Measurements from ENCODE around the gene ADARB2.
A peak's percentile ranks its signal among the peaks of the same experiment; 100 is the strongest.
"Not testable (repeated sequence)": the region's sequence is repeated elsewhere in the genome, so short reads cannot be mapped to it uniquely, and the experiment has no call there.

The ADARB2 gene

GRCh38 chr10:1451362-1451888, 285.9 kb downstream of the ADARB2 start:
- no peak for DNase-seq

DNA sequence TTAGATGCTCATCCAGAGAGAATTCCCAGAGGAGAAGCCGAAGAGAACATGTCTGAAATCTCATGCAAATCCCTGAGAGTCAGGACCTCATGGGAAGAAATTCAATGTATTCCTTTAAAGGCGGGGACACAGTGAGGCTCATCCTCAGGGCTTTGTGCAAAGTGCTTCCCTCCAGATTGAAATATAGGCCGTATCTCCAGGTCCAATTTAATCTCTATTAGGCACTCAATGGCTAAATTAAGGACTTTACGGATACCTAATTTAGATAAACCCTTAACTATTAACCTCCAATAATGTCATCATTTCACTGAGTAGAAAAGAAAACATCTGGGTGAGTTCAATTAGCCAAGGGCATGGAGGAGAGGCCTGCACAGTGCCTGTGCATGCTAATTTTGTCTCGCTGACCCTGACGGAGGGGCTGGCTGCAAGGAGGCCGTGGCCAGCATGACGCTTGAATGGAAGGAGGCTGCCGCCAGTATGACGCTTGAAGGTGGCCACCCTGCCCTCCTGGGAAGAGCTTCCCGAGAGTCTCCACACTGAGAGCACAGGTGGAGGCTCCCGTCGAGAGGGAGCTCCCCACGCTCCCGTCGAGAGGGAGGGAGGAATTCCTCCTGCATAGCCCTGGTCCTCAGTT, 287.6 kb downstream of the ADARB2 start:
- no peak for DNase-seq

DNA sequence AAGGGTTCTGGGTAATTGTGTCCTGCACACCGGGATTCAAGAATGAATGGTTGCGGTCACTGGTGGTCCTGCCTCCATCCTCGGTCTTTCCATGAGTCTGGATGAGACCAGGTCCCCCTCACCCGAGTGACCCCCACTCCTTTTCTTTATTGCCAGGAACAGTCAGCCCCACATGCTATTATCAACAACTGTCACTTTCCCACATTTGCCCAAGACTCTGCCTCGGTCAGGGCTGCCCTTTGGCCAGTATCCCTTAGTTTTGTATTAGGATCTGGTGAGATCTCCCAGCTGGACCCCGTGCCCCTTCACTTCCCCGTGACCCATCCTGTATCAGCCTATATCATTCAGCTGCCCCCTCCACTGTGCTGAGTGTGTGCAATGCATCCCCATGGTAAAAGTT, 288.3 kb downstream of the ADARB2 start:
- DNase-seq: no peak

GRCh38 chr10:1448252-1448930, 288.9 kb downstream of the ADARB2 start:
- DNase-seq: no peak

- no peak for DNase-seq
These were observed 292.5 kb downstream of the ADARB2 start for GRCh38 chr10:1444826-1445225.

GRCh38 chr10:1440897-1441296, 296.4 kb downstream of the ADARB2 start:
- no peak for DNase-seq

DNA sequence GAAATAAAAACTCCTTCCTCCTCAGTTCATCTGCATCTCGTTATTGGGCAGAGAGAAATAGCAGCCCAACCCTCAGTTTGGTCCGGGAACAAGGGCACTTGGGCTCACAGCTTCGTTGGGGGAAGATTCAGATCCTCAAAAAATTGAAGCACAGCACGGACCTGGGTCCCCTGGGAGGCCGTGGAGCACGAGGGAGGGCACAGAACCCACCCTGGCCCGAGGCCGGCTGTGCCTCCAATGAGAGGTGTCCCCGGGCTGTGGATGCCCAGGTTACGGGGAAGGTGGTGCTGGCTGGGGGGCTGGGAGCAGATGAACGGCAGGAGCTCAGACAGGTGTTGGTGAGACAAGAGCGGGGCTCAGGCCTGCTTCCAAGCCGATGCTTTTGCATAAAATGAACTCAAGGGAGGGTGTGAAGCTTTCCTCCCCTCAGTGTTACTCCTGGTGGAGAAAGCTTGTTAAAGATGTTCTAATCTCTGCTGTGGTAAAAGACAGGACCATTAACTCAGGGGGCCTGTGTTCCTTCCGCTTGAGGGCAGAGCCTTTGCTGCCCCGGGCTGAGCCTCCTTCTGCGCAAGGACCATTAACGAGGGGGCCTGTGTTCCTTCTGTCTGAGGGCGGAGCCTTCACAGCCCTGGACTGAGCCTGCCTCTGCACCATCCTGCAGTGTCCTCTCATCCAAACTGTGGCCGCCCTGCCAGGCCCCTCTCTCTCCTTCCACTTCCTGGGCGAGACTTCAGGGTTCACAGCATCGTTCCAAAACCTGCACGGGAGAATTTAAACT, 302.2 kb downstream of the ADARB2 start:
- no peak for DNase-seq

DNA sequence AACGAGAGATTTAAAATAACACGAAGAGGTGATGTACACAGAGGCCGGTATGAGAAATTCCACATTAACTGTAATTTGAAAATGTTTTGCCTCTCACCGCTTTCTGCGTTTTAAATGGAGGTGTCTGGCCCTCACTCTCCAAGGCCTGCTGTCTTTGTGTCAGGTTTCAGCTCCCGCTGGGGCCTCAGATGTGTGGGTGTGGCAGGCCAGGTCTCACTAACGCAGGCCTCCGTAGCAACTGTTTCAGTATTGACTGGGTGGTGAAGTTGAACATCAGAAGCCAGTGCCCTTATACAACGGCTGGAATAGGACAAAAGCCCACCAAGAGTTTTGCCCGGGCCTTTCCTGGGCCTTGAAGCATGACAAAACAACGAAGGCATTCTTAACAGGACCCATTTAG, 303.1 kb downstream of the ADARB2 start:
- no peak for DNase-seq

- no peak for DNase-seq
These were observed 305.2 kb downstream of the ADARB2 start for GRCh38 chr10:1432161-1432560.

DNA sequence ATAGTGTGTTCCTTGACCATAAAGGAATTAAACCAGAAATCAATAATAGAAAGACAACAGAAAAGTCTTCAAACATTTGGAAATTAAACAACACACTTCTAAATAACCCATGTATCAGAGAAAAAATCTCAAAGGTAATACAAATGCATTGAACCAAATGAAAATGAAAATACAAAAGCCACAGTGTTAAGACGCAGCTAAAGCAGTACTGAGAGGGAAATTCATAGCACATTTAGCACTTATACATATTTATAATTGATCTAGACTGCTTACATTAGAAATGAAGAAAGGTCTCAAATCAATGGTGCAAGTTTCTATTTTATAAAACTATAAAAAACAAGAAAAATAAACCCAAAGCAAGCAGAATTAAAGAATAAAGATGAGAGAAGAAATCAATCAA, 306.1 kb downstream of the ADARB2 start:
- no peak for DNase-seq

- DNase-seq: not testable (repeated sequence)
These were observed 309.7 kb downstream of the ADARB2 start for GRCh38 chr10:1427521-1428186.

DNA sequence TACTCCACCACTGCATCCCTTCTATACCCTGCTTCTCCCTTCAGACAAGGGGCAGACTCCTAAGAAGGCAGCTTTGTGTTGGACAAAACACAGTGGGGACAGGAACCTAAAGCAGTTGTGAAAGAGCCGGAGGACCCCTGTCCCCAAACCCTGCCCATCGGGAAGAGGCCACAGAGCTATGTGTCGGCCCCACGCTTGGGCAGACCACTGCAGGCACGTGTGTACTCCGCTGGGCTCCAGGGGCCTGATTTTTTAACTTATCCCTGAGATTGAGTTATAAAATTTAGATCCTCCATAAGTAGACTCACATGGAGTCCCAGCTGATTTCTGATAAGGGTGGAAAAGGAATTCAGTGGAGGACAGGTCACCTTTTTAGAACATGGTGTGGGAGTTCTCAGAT, 310.5 kb downstream of the ADARB2 start:
- DNase-seq: no peak

DNA sequence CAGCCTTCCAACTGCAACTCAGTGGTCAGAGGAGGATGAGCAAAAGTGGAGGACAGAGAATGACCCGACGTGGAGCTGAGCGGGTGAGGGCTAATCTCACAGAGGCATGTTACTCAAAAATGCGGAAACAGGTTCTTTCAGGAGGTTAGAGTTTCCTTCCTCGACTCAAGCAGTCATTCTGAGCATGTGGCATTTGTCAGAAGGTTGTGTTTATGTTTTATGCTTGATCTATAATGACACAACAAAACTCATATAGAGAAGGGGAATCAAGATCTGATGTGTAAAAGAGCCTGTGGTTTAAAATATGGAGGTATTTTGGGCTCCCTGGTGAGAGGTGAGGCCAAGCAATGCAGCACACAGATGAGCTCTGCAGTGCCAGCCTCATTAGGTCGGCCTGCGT, 311.4 kb downstream of the ADARB2 start:
- DNase-seq: no peak

DNA sequence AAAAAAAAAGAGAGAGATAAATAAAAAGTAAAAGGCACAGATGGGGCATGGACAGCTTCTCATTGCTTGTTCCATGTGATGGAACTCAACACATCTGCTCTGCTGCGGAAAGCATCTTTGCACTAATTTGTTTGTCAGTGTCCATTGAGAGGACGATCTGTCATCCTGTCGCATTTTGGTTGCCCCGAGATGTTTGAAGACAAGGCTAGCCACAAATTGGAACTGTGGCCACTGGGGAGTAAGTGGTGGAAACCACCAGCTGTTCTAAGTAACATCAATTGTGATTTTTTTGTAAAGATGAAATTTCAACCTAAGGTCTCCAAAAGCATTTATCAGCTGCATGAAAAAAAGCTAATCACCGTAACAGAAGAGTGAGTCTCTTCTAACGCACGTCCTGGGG, 312.7 kb downstream of the ADARB2 start:
- no peak for DNase-seq

- DNase-seq: no peak
These were observed 313.6 kb downstream of the ADARB2 start for GRCh38 chr10:1423676-1424253.

DNA sequence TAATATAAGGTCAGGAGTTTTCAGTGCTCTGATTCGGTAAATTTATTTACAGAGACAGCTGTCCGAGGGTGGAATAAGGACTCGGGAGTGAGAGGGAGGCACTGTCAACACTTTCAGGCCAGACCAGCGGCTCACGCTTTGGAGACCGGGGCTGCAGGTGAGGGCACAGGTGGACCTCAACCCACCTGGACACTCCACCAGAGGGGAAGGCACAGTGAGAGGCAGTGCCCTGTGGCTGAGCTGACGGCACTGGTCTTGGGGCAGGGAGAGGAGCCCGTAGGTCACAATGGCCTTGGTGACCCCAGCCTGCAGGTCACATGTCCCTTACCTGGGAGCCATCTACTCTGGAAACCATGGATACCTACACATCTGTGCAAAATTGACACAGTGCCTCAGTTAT, 315.1 kb downstream of the ADARB2 start:
- no peak for DNase-seq

GRCh38 chr10:1420661-1421362, 316.5 kb downstream of the ADARB2 start:
- peak; percentile 37 for DNase-seq

DNA sequence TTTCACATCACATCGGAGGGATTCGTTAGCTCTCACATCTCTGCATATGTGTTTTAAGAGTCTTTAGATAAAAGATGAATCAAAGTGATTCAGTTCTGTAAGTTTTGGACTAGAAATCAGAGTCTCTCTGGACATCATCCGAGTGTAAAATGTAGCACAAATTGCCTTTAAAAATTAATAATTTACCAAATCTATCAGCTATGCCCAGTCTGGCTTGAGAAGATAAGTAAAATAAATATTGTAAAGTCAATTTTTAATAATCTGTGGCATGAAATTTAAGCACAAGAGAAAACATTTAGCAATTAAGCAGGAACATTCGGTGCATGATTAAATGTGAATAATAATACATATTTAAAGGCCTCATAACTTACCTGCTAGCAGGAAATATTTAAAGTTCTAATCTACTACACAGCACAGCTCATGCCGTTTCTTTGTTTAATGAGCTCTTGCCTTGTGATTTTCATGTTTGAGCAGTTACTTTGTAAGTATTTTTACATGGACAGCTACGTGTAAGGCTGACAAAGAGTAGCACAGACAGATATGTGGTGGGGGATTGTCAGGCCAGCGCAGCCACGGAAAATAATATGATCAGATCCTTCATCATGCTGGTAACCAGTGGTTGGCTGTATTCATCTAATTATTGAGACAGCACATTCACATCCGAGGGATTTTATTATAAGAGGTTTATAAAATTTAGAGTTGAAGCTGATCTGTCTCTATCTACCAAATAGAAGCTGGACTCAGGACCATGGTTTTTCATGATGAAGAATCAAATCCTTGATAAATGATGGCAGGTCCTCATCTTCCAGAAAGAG, 317.3 kb downstream of the ADARB2 start:
- no peak for DNase-seq

GRCh38 chr10:1418031-1418550, 319.2 kb downstream of the ADARB2 start:
- DNase-seq: no peak

- DNase-seq: no peak
These were observed 319.8 kb downstream of the ADARB2 start for GRCh38 chr10:1417574-1417973.

DNA sequence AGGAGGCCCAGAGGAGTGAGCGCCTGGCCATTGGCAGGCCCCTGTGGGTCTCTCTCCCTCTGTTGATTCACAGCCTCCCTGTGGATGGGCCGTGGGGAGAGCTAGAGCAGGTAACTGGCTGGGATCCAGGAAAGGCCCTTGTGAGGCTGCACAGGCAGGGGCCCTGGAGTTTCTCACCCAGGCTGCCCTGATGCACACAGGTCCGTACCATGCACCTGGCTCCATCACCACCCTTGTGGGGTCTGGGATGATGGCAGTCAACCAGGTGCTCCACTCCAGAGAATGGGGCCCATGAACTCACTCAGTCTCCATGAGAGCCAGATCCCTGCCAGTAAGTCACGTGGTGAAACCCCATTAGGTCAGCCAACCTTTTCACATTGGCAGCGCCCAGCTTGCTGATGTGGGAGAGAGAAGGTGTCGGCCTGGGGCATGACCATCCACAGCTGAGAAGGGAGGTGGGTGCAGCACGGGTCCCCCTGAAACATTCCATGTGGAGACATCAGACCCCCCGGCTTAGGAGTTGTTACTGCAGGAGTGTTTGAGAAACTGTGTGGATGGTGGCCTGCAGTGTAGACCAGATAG, 320.8 kb downstream of the ADARB2 start:
- no peak for DNase-seq
